ENCODE results near the gene ALB. TPM values are rescaled to one million over a fixed set of nuclear protein-coding genes. Genes with fewer than 3 reads are reported as not detected.

Gene ALB
- total RNA-seq, 2 donors from 2014 or later, result 1.4 to 3.5 TPM

GRCh38 chr4:73409012-73409862 lies 5.2 kb downstream of the ALB start:
- Mint-ChIP-seq H3K9me3 (no peaks in the 10 kb centered on the region), H3K36me3 (ENCODE audit: low read depth) (no peaks in the 10 kb centered on the region), H3K4me3 (no peak overlapping the region), H3K4me1 (no peaks in the 10 kb centered on the region), H3K27ac (no peak overlapping the region), H3K27me3 (ENCODE audit: insufficient read depth) (no peaks in the 10 kb centered on the region)
- no peaks in the 10 kb centered on the region for H3K36me3 ChIP-seq (ENCODE audit: control insufficient read depth, insufficient read depth, low read length)
- DNase-seq, result no peak
- WGBS, 2 experiments (ENCODE audit: insufficient coverage in 1 of 2, insufficient read length in 1 of 2), result 90 to 92% methylated on average over 2 to 5 of the region's 6 CpGs
- no peaks in the 10 kb centered on the region for H3K4me1 ChIP-seq (ENCODE audit: control insufficient read depth, insufficient read depth, low read length)
- H3K4me3 ChIP-seq (ENCODE audit: low read length), result no peak overlapping the region
- H3K9ac ChIP-seq (ENCODE audit: extremely low read depth, low read length, poor library complexity, severe bottlenecking), result no peak overlapping the region
- TF ChIP-seq, protein P1, sequence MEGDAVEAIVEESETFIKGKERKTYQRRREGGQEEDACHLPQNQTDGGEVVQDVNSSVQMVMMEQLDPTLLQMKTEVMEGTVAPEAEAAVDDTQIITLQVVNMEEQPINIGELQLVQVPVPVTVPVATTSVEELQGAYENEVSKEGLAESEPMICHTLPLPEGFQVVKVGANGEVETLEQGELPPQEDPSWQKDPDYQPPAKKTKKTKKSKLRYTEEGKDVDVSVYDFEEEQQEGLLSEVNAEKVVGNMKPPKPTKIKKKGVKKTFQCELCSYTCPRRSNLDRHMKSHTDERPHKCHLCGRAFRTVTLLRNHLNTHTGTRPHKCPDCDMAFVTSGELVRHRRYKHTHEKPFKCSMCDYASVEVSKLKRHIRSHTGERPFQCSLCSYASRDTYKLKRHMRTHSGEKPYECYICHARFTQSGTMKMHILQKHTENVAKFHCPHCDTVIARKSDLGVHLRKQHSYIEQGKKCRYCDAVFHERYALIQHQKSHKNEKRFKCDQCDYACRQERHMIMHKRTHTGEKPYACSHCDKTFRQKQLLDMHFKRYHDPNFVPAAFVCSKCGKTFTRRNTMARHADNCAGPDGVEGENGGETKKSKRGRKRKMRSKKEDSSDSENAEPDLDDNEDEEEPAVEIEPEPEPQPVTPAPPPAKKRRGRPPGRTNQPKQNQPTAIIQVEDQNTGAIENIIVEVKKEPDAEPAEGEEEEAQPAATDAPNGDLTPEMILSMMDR (conservative IDR thresholded peaks at IDR 0.05), result no peak
- H3K27ac ChIP-seq (ENCODE audit: low read depth, low read length), result no peak overlapping the region
- H3K27me3 ChIP-seq (ENCODE audit: control insufficient read depth, insufficient read depth, low read length, poor library complexity, severe bottlenecking), result no peaks in the 10 kb centered on the region
- no peaks in the 10 kb centered on the region for H3K9me3 ChIP-seq (ENCODE audit: control insufficient read depth, low read length)

DNA sequence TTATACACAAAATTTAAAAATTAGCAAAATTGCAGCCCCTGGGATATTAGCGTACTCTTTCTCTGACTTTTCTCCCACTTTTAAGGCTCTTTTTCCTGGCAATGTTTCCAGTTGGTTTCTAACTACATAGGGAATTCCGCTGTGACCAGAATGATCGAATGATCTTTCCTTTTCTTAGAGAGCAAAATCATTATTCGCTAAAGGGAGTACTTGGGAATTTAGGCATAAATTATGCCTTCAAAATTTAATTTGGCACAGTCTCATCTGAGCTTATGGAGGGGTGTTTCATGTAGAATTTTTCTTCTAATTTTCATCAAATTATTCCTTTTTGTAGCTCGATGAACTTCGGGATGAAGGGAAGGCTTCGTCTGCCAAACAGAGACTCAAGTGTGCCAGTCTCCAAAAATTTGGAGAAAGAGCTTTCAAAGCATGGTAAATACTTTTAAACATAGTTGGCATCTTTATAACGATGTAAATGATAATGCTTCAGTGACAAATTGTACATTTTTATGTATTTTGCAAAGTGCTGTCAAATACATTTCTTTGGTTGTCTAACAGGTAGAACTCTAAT lies 6.0 kb downstream of the ALB start:
- DNase-seq, result no peak
- TF ChIP-seq, protein P1 (conservative IDR thresholded peaks at IDR 0.05), result no peak
- Mint-ChIP-seq H3K36me3 (ENCODE audit: low read depth) (no peaks in the 10 kb centered on the region), H3K27ac (no peak overlapping the region), H3K27me3 (ENCODE audit: insufficient read depth) (no peaks in the 10 kb centered on the region), H3K4me3 (no peak overlapping the region), H3K4me1 (no peaks in the 10 kb centered on the region), H3K9me3 (no peaks in the 10 kb centered on the region)
- H3K36me3 ChIP-seq (ENCODE audit: control insufficient read depth, insufficient read depth, low read length), result no peaks in the 10 kb centered on the region
- no peaks in the 10 kb centered on the region for H3K27me3 ChIP-seq (ENCODE audit: control insufficient read depth, insufficient read depth, low read length, poor library complexity, severe bottlenecking)
- no peaks in the 10 kb centered on the region for H3K4me1 ChIP-seq (ENCODE audit: control insufficient read depth, insufficient read depth, low read length)
- WGBS, 2 experiments (ENCODE audit: insufficient coverage in 1 of 2, insufficient read length in 1 of 2), result 94 to 97% methylated on average over 6 to 8 of the region's 8 CpGs
- no peak overlapping the region for H3K27ac ChIP-seq (ENCODE audit: low read depth, low read length)
- no peak overlapping the region for H3K4me3 ChIP-seq (ENCODE audit: low read length)
- H3K9me3 ChIP-seq (ENCODE audit: control insufficient read depth, low read length), result no peaks in the 10 kb centered on the region
- H3K9ac ChIP-seq (ENCODE audit: extremely low read depth, low read length, poor library complexity, severe bottlenecking), result no peak overlapping the region

GRCh38 chr4:73410916-73411730 lies 7.0 kb downstream of the ALB start:
- WGBS, 2 experiments (ENCODE audit: insufficient coverage in 1 of 2, insufficient read length in 1 of 2), result 84% methylated on average over 3 of the region's 3 CpGs; no CpG with 5 or more reads in 1 of the 2 experiments
- H3K36me3 ChIP-seq (ENCODE audit: control insufficient read depth, insufficient read depth, low read length), result no peaks in the 10 kb centered on the region
- H3K27me3 ChIP-seq (ENCODE audit: control insufficient read depth, insufficient read depth, low read length, poor library complexity, severe bottlenecking), result no peaks in the 10 kb centered on the region
- Mint-ChIP-seq H3K4me1 (no peaks in the 10 kb centered on the region), H3K27ac (no peak overlapping the region), H3K9me3 (no peaks in the 10 kb centered on the region), H3K4me3 (no peak overlapping the region), H3K36me3 (ENCODE audit: low read depth) (no peaks in the 10 kb centered on the region), H3K27me3 (ENCODE audit: insufficient read depth) (no peaks in the 10 kb centered on the region)
- H3K4me1 ChIP-seq (ENCODE audit: control insufficient read depth, insufficient read depth, low read length), result no peaks in the 10 kb centered on the region
- H3K9me3 ChIP-seq (ENCODE audit: control insufficient read depth, low read length), result no peaks in the 10 kb centered on the region
- H3K9ac ChIP-seq (ENCODE audit: extremely low read depth, low read length, poor library complexity, severe bottlenecking), result no peak overlapping the region
- H3K27ac ChIP-seq (ENCODE audit: low read depth, low read length), result no peak overlapping the region
- no peak for DNase-seq
- TF ChIP-seq, protein P1 (conservative IDR thresholded peaks at IDR 0.05), result no peak
- H3K4me3 ChIP-seq (ENCODE audit: low read length), result no peak overlapping the region

All from endodermal cell (in vitro differentiated cells).